Mucosa of descending colon (tissue), 3 donors: Measurements from ENCODE around the gene SMG6. TPM values are rescaled to one million over a fixed set of nuclear protein-coding genes. Genes with fewer than 3 reads are reported as not detected.
"Not testable (repeated sequence)": the region's sequence is repeated elsewhere in the genome, so short reads cannot be mapped to it uniquely, and the experiment has no call there.

ENCODE experiments used
- ATAC-seq: fragments of 200-7000 bp; cut with Tn5 transposase; one replicate; pipeline ENCODE4 v1.9.1; 2020; ENCODE audit warnings: mild to moderate bottlenecking, moderate library complexity
- DNase-seq, 3 donors: peaks; one replicate each; pipeline ENCODE4 v3.0.0-alpha.2; 2020
- H3K36me3 ChIP-seq: fragments of 200-600 bp; one replicate; pipeline ENCODE4 v1.8.0; 2021; ENCODE audit warnings: low read depth, mild to moderate bottlenecking
- H3K4me1 ChIP-seq: fragments of 200-600 bp; one replicate; pipeline ENCODE4 v1.8.0; 2021; ENCODE audit warnings: low read depth, mild to moderate bottlenecking
- H3K4me3 ChIP-seq: fragments of 200-600 bp; one replicate; pipeline ENCODE4 v1.8.0; 2021; ENCODE audit warnings: mild to moderate bottlenecking
- H3K9me3 ChIP-seq: fragments of 200-600 bp; one replicate; pipeline ENCODE4 v1.8.0; 2021; ENCODE audit warnings: mild to moderate bottlenecking
- intact Hi-C, 2 donors: fragments of 100-400 bp; cut with DNase I in 1 of 2; cut with micrococcal nuclease in 1 of 2; formaldehyde crosslinking; loops; one replicate each; pipeline versions ENCODE4 v1.11.0 to v1.11.1; 2022; cut with DNase I, micrococcal nuclease
- total RNA-seq, 3 donors: library from RNA; stranded (reverse); fragmentation: NEBNext Ultra II Directional in 2 of 3; extraction: Animal tissue kit (Norgen Biotek cat#: 25700) in 2 of 3; gene quantifications; one replicate each; pipeline versions ENCODE4 v1.2.1 to v1.2.4, GENCODE V29; 2021 to 2023
- TF ChIP-seq, protein P1 (sequence below): fragments of 200-600 bp; IDR thresholded peaks from one replicate; pipeline ENCODE4 v1.8.0; 2022; ENCODE audit warnings: antibody characterized with exemption, mild to moderate bottlenecking
- donor health status: DM: no; HTN: no; CAD: no; lungs with moderate emphysema.
- donor health status: DM: no; HTN: no; CAD: no.
- donor health status: DM: no; HTN: yes; CAD: no.

Gene SMG6
- total RNA-seq, 3 donors from 2014 or later: 25.9 to 41.6 (median 38.8) TPM

DNA sequence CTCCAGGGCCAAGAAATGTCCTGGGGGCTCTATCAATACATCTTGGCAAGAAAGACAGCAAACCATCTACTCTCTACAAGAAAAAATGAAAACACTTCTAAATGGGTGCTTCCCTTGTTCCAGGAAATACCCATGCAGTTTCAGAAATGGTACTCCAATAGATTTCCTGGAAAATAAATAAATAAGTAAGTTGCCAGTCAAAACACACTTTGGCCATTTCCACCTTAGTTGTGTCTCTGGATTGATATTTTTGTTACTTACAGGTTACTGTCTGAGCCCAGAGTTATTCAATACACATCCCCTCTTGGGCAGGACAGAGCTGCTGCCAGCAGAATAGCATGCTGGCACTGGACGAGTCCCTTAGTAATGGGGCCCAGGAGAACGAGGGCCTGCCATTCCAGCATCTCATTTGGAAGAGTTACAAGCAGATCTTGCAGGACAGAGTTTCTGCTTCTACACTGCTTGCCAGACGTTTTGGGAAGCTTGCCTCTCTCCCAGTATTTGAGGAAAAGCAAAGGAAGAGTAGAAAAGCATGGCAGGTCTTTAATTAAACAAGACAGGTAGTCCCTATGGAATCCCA, 100.5 kb downstream of the SMG6 start:
- TF ChIP-seq, protein P1, sequence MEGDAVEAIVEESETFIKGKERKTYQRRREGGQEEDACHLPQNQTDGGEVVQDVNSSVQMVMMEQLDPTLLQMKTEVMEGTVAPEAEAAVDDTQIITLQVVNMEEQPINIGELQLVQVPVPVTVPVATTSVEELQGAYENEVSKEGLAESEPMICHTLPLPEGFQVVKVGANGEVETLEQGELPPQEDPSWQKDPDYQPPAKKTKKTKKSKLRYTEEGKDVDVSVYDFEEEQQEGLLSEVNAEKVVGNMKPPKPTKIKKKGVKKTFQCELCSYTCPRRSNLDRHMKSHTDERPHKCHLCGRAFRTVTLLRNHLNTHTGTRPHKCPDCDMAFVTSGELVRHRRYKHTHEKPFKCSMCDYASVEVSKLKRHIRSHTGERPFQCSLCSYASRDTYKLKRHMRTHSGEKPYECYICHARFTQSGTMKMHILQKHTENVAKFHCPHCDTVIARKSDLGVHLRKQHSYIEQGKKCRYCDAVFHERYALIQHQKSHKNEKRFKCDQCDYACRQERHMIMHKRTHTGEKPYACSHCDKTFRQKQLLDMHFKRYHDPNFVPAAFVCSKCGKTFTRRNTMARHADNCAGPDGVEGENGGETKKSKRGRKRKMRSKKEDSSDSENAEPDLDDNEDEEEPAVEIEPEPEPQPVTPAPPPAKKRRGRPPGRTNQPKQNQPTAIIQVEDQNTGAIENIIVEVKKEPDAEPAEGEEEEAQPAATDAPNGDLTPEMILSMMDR: no peak
- ATAC-seq (no peak), DNase-seq (no peak)
- Histone ChIP-seq H3K36me3 (no peaks in the 10 kb centered on the region), H3K4me1 (no peaks in the 10 kb centered on the region), H3K4me3 (no peak overlapping the region), H3K9me3 (no peaks in the 10 kb centered on the region)
- intact Hi-C loops: no loop called here

DNA sequence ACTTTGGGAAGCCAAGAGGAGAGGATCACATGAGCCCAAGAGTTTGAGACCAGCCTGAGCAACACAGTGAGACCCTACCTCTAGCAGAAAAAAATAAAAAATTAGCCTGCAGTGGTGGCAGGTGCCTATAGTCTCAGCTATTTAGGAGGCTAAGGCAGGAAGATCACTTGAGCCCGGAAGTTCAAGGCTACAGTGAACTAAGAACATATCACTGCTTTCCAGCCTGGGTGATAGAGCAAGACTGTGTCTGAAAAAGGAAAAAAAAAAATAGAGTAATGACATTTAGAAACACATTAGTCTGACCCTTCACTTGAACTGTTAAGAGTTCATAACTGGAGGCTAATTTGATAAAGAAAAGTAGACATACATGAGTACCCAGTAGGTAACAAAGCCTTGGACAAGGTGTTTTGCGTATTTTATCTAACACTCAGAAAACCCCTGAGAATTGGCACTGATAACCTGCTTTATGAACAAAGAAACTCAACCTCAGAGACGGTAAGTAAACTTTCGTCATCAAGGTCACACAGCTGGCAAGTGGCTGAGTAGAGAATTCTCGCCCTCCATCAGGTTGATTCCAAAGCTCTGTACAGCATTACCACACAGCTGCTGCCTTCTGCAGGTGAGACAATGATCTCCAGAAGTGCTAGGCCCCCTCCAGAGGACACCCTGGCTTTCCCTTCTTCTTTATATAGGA, 101.1 kb downstream of the SMG6 start:
- Histone ChIP-seq H3K9me3 (no peaks in the 10 kb centered on the region), H3K4me3 (no peak overlapping the region), H3K4me1 (no peaks in the 10 kb centered on the region), H3K36me3 (no peaks in the 10 kb centered on the region)
- TF ChIP-seq, protein P1: no peak
- no peak for ATAC-seq
- intact Hi-C loops: no loop called here
- no peak for DNase-seq

DNA sequence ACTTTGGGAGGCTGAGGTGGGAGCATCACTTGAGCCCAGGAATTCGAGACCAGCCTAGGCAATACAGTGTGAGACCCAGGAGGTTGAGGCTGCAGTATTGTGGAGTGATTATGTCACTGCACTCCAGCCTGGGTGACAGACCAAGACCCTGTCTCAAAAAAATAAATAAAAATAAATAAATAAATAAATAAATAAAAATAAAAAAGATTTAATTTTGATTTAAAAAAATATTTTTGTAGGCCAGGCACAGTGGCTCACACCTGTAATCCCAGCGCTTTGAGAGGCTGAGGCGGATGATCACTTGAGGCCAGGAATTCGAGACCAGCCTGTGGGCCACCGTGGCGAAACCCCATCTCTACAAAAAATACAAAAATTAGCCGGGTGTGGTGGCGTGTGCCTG, 104.2 kb downstream of the SMG6 start:
- H3K36me3 ChIP-seq, intact Hi-C loops, ATAC-seq, H3K9me3 ChIP-seq, H3K4me1 ChIP-seq, DNase-seq, H3K4me3 ChIP-seq: not testable (repeated sequence)

DNA sequence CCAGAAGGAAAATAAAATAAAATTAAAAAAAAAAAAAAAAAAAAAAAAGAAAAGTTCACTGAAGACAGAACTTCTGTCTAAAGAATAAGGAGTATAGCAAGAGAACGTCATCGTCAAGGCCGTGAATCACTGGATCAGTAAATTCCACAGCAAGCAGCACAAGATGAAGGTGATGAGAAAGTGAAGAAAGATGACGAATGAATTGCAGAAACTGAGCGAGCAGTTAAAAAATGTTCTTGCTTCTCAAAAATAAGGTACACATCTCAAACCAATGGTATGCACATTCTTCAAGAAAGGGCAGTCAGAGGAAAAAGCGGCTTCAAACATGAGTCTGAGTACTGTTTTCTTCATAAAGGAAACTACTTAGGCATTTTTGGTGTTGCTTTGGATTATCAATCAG, 104.7 kb downstream of the SMG6 start:
- no peaks in the 10 kb centered on the region for H3K36me3 ChIP-seq
- ATAC-seq: no peak
- no peak overlapping the region for H3K4me3 ChIP-seq
- no peaks in the 10 kb centered on the region for H3K9me3 ChIP-seq
- no peaks in the 10 kb centered on the region for H3K4me1 ChIP-seq
- TF ChIP-seq, protein P1: no peak
- intact Hi-C loops: no loop called here
- no peak for DNase-seq

DNA sequence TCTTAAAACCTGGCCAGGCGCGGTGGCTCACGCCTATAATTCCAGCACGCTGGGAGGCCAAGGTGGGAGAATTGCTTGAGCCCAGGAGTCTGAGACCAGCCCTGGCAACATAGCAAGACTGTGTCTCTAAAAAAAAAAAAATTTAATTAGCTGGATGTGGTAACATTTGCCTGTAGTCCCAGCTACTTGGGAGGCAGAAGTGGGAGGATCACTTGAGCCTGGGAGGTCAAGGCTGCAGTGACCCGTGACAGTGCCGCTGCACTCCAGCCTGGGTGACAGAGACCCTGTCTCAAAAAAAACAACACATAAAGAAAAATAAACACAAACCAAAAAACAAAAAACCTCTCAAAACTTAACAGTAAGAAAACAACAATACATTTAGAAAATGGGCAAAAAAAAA, 106.3 kb downstream of the SMG6 start:
- intact Hi-C loops: no loop called here
- H3K36me3 ChIP-seq: no peaks in the 10 kb centered on the region
- ATAC-seq (no peak), DNase-seq (no peak)
- no peaks in the 10 kb centered on the region for H3K9me3 ChIP-seq
- no peaks in the 10 kb centered on the region for H3K4me1 ChIP-seq
- no peak overlapping the region for H3K4me3 ChIP-seq
- TF ChIP-seq, protein P1: no peak

DNA sequence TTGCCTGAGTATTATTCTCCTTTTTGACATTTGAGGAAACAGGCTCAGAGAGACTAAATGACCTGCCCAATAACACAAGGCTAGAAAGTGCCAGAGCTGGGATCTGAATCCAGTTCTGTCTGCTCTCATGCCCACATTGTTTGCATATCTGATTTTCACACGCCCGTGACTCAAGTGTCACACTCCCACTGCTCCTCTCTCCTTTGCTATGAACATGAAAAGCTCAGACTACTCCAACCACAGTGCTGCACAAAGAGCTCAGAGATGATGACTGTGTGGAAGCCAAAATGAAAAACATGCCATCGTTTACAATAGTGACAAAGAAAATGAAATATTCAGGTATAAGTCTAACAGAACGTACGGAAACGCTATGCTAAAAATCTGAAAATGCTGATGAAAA, 107.9 kb downstream of the SMG6 start:
- Histone ChIP-seq H3K9me3 (no peaks in the 10 kb centered on the region), H3K4me1 (no peaks in the 10 kb centered on the region), H3K36me3 (no peaks in the 10 kb centered on the region), H3K4me3 (no peak overlapping the region)
- DNase-seq (no peak), ATAC-seq (no peak)
- TF ChIP-seq, protein P1: no peak
- intact Hi-C loops: no loop called here
